Tibial artery (tissue), 4 donors: ENCODE results near the gene AASDHPPT.

ENCODE experiments used
- DNase-seq, 2 donors: peaks; one replicate each; pipeline ENCODE4 v3.0.0-alpha.2; 2019
- H3K27ac ChIP-seq, 2 donors: fragments of 200-600 bp; sonication (generic) in 1 of 2; 1 replicate in 1 of 2; 2 replicates in 1 of 2; pipeline ENCODE4 v1.5.1; 2018 to 2019; ENCODE audit warnings: mild to moderate bottlenecking in 1 of 2
- H3K27me3 ChIP-seq, 2 donors: fragments of 200-600 bp; sonication (generic) in 1 of 2; one replicate each; pipeline versions ENCODE4 v1.5.1 to v1.6.0; 2016 to 2019
- H3K36me3 ChIP-seq, 3 donors: fragments of 200-600 bp; sonication (generic) in 2 of 3; one replicate each; pipeline ENCODE4 v1.5.1; 2016 to 2019; ENCODE audit warnings: mild to moderate bottlenecking in 2 of 3
- H3K4me1 ChIP-seq, 4 donors: fragments of 200-600 bp; sonication (generic) in 2 of 4; 1 replicate in 3 of 4; 2 replicates in 1 of 4; pipeline ENCODE4 v1.5.1; 2016 to 2019
- H3K4me3 ChIP-seq, 2 donors: fragments of 200-600 bp; sonication (generic) in 1 of 2; 1 replicate in 1 of 2; 2 replicates in 1 of 2; pipeline ENCODE4 v1.5.1; 2018 to 2019; ENCODE audit warnings: mild to moderate bottlenecking in 2 of 2
- H3K9me3 ChIP-seq, 3 donors: fragments of 200-600 bp; sonication (generic) in 1 of 3; one replicate each; pipeline ENCODE4 v1.5.1; 2016 to 2019
- intact Hi-C: fragments of 100-400 bp; cut with DNase I; formaldehyde crosslinking; loops from one replicate; pipeline ENCODE4 v1.15.0; 2023; ENCODE audit warnings: low total_unique reads
- TF ChIP-seq, protein P1 (sequence below), 2 experiments: fragments of 200-600 bp in 1 of 2; fragments of 450-650 bp in 1 of 2; IDR thresholded peaks; one replicate each; pipeline ENCODE4 v1.5.1; 2017 to 2019; ENCODE audit warnings: antibody characterized with exemption in 2 of 2, mild to moderate bottlenecking in 1 of 2, moderate library complexity in 1 of 2

AASDHPPT gene

DNA sequence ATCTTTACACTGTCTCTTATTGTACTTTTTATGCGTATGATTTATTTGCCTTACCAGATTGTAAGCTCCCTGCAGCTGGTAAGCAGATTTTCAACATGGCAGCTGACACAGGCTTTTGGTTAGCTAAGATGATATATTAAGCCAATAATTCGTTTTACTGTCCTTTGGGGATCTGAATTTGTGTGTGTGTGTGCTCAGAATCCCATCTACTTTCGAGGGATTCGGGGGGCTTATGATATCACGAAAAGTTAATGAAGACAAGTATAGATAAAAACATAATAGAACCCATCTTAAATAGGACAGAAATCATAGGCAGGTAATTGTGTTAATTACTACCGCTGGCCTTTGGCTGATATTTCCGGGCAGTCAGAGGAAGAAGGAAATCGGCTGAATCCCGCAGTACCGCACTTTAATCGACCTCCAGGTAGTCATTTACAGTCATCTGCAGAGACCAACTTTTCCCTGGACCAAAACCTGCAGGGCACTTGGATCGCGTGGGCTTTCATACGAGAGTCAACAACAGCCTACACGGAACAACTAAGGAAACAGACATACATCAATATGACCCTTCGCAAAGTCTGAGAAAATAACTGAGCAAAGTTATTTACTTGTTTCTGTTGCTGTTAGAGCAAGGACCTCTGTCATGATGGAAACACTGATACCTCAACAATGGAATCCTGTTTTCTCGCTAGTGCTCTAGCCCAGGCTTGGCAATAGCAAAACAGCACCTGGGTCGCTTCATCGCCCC, 1.1 kb upstream of the AASDHPPT start:
- H3K4me3 ChIP-seq: peak overlapping the region; percentile 84 to 85
- peaks cover 0 to 9% (median 7%) of the 10 kb centered on the region in 3 donors for H3K36me3 ChIP-seq
- peaks cover 0 to 43% (median 14%) of the 10 kb centered on the region in 4 donors for H3K4me1 ChIP-seq
- TF ChIP-seq, protein P1, sequence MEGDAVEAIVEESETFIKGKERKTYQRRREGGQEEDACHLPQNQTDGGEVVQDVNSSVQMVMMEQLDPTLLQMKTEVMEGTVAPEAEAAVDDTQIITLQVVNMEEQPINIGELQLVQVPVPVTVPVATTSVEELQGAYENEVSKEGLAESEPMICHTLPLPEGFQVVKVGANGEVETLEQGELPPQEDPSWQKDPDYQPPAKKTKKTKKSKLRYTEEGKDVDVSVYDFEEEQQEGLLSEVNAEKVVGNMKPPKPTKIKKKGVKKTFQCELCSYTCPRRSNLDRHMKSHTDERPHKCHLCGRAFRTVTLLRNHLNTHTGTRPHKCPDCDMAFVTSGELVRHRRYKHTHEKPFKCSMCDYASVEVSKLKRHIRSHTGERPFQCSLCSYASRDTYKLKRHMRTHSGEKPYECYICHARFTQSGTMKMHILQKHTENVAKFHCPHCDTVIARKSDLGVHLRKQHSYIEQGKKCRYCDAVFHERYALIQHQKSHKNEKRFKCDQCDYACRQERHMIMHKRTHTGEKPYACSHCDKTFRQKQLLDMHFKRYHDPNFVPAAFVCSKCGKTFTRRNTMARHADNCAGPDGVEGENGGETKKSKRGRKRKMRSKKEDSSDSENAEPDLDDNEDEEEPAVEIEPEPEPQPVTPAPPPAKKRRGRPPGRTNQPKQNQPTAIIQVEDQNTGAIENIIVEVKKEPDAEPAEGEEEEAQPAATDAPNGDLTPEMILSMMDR (IDR thresholded peaks at IDR 0.05): no peak
- DNase-seq: peak in 1 of 2 donors; percentile 49
- intact Hi-C loops: loop anchor here (5.0 kb wide), 1 partner anchor 54 kb away; the partner anchor contains the start of gene MSANTD4
- no peaks in the 10 kb centered on the region for H3K27me3 ChIP-seq
- H3K9me3 ChIP-seq: no peaks in the 10 kb centered on the region
- H3K27ac ChIP-seq: peak overlapping the region; percentile 95 to 96

DNA sequence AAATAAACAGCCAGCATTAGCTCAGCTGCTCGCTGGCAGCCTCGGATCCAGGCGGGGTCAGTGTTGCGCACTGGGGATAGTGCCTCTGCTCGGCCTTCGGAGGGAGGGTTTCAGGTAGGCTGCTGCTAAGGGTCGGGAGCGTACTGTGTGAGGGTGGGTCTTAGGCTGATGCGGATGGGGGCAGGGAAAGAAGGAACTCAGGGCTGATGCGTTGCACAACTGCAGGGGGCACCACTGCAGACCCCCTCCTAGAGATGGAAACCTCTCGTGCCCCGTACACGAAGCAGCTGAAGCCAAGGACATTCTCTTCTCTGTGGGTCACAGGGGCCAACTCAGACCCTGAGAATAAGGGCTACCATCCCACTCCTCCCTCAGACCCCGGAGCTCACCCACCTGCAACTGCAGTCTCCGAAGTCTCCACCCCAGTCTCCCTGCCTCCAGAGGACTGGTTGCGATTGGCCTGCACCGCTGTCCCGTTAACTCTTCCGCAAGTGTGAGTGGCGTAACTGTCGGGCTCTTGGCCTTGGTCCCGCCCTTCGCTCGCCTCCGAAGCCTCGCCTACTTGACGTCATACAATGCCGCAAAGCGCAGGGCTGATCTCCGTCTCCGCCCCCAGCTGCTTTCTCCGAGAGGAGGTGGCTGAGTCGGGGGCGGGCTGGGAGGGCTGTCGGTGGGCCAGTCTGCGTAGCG, 398 bp upstream of the AASDHPPT start, which contains the start of gene KBTBD3:
TSS of gene KBTBD3 (minus strand) at position 429 of the 690 bp plus-strand sequence. CDS start 18,250 bp downstream, outside the sequence.
- intact Hi-C loops: loop anchor here (5.0 kb wide), 1 partner anchor 55 kb away; the partner anchor contains the start of gene MSANTD4
- Histone ChIP-seq H3K27me3 (no peaks in the 10 kb centered on the region), H3K4me3 (peak within 1 kb of the TSS; percentile 84 to 85), H3K4me1 (peaks cover 0 to 43% (median 16%) of the 10 kb centered on the region in 4 donors), H3K9me3 (no peaks in the 10 kb centered on the region), H3K27ac (peak within 1 kb of the TSS; percentile 95 to 96), H3K36me3 (peaks cover 0 to 9% (median 7%) of the 10 kb centered on the region in 3 donors)
- TF ChIP-seq, protein P1 (IDR thresholded peaks at IDR 0.05): peak; percentile 9 to 22
- DNase-seq: peak; percentile 99 to 100

DNA sequence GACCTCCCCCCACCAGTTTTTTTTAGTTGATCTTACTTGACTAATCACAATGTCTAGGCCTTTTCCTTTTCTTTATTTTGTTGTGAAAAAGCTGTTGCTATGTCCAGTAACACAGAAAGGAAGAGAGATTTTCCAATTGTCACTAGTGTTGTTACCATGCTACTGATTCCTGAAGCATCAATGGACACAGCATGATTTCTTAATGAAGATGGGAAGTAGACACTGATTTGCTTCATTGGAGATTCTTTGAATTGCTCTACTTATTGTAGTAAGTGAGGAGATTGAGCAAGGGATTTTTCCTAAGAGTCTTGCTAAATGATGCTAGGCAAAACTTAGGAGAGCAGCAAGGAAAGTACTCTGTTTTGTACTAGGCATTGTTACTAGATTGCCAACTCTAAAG, 4.6 kb downstream of the AASDHPPT start:
- Histone ChIP-seq H3K27me3 (no peaks in the 10 kb centered on the region), H3K4me3 (no peak overlapping the region), H3K9me3 (no peaks in the 10 kb centered on the region), H3K36me3 (peaks cover 0 to 9% (median 7%) of the 10 kb centered on the region in 3 donors), H3K27ac (no peak overlapping the region), H3K4me1 (peaks cover 0 to 64% (median 18%) of the 10 kb centered on the region in 4 donors)
- TF ChIP-seq, protein P1 (IDR thresholded peaks at IDR 0.05): no peak
- intact Hi-C loops: no loop called here
- DNase-seq: no peak

DNA sequence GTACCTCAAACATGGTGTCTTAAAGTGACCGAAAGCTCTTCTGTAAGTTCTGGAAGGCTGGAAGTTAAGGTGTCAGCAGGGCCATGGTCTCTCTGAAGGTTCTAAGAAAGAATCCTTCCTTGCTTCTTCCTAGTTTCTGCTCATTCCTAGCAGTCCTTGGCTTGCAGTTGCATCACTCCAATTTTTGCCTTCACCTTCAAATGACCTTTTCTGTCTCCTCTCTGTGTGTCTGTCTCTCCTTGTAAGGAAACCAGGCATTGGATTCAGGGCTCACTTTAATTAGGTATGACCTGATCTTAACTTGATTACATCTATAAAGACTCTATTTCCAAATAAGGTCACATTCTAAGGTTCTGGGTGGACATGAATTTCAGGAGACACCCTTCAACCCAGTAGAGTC, 8.7 kb downstream of the AASDHPPT start:
- Histone ChIP-seq H3K27ac (peak overlapping the region in 1 of 2 donors; percentile 45), H3K36me3 (no peaks in the 10 kb centered on the region), H3K4me1 (peaks cover 0 to 68% (median 14%) of the 10 kb centered on the region in 4 donors), H3K27me3 (no peaks in the 10 kb centered on the region), H3K9me3 (no peaks in the 10 kb centered on the region), H3K4me3 (no peak overlapping the region)
- intact Hi-C loops: no loop called here
- TF ChIP-seq, protein P1 (IDR thresholded peaks at IDR 0.05): no peak
- no peak for DNase-seq

DNA sequence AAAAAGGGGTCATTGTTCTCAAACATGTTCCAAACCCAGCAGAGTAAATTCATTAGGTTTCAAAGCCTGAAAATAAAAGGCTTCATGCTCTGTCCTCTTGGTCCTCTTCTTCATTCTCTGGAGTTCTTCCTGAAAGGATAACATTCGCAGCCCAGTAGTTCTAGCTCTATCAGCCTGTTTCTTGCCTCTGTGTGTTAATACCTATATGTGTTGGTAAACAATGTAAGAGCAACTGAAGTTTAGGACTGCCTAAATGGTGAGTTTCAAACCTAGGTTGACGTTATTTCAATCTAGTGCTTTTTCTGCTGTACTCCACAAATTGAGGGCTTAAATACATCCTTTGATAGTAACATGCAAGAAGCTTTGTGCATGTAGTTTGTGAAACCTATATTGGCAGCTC, 9.4 kb downstream of the AASDHPPT start:
- H3K4me1 ChIP-seq: peaks cover 0 to 70% (median 10%) of the 10 kb centered on the region in 4 donors

More for the DNA sequence above, 9.4 kb downstream of the AASDHPPT start:
- Histone ChIP-seq H3K27me3 (no peaks in the 10 kb centered on the region), H3K36me3 (peaks cover 0 to 5% (median 0%) of the 10 kb centered on the region in 3 donors), H3K4me3 (no peak overlapping the region), H3K27ac (peak overlapping the region; percentile 6 to 45), H3K9me3 (no peaks in the 10 kb centered on the region)
- DNase-seq: no peak
- intact Hi-C loops: no loop called here
- TF ChIP-seq, protein P1 (IDR thresholded peaks at IDR 0.05): no peak
